Measurements from ENCODE around the gene IL31. TPM values are rescaled to one million over a fixed set of nuclear protein-coding genes. Genes with fewer than 3 reads are reported as not detected.
"Not testable (repeated sequence)": the region's sequence is repeated elsewhere in the genome, so short reads cannot be mapped to it uniquely, and the experiment has no call there.

Gene IL31
- polyA plus RNA-seq (2013, experiment 1 of 2; ENCODE audit: insufficient read length) = not detected
- polyA plus RNA-seq (2013, experiment 2 of 2; ENCODE audit: insufficient read length) = not detected

- no peak for DNase-seq
These were observed at the start of gene IL31 for GRCh38 chr12:122174155-122174845. Gene IL31 (minus strand): TSS chr12:122174221. CDS start chr12:122174172, 49 bp downstream.

GRCh38 chr12:122216445-122216844 lies 42.4 kb upstream of the IL31 start:
- no peak for DNase-seq

- no peak for DNase-seq
These were observed 41.8 kb upstream of the IL31 start for GRCh38 chr12:122215771-122216170.

GRCh38 chr12:122208073-122208820 lies 34.2 kb upstream of the IL31 start:
- DNase-seq = no peak

- DNase-seq = no peak
These were observed 33.4 kb upstream of the IL31 start for GRCh38 chr12:122207391-122207790.

- no peak for DNase-seq
These were observed 33.0 kb upstream of the IL31 start for GRCh38 chr12:122206976-122207375.

GRCh38 chr12:122206111-122206881 lies 32.3 kb upstream of the IL31 start:
- DNase-seq = no peak

- no peak for DNase-seq
These were observed 31.3 kb upstream of the IL31 start for GRCh38 chr12:122205053-122205925.

- DNase-seq = no peak
These were observed 30.4 kb upstream of the IL31 start for GRCh38 chr12:122204167-122205052.

- peak; percentile 40 for DNase-seq
These were observed 29.5 kb upstream of the IL31 start, which contains the start of gene B3GNT4 for GRCh38 chr12:122203301-122204166. Gene B3GNT4 (plus strand): TSS chr12:122203709. CDS start chr12:122204619, 910 bp downstream.

- not testable (repeated sequence) for DNase-seq
These were observed 28.8 kb upstream of the IL31 start for GRCh38 chr12:122202811-122203210.

GRCh38 chr12:122202017-122202416 lies 28.0 kb upstream of the IL31 start:
- peak; percentile 34 for DNase-seq

GRCh38 chr12:122201381-122201780 lies 27.4 kb upstream of the IL31 start:
- DNase-seq = no peak

GRCh38 chr12:122200541-122201175 lies 26.6 kb upstream of the IL31 start:
- DNase-seq = no peak

GRCh38 chr12:122199484-122200355 lies 25.7 kb upstream of the IL31 start:
- DNase-seq = no peak

- no peak for DNase-seq
These were observed 23.6 kb upstream of the IL31 start for GRCh38 chr12:122197612-122197966.

- DNase-seq = no peak
These were observed 21.4 kb upstream of the IL31 start for GRCh38 chr12:122195405-122195804.

GRCh38 chr12:122194804-122195203 lies 20.8 kb upstream of the IL31 start:
- DNase-seq = no peak

Data from fibroblast of skin of abdomen (primary cell).